H9 (cell line): ENCODE data around the gene SLC36A3. TPM values are rescaled to one million over a fixed set of nuclear protein-coding genes. Genes with fewer than 3 reads are reported as not detected.

ENCODE experiments used
- DNase-seq: peaks from one replicate; pipeline ENCODE4 v3.0.0-alpha.2; 2017
- H2AFZ ChIP-seq: one replicate; pipeline ENCODE4 v1.6.1; 2013; ENCODE audit warnings: mild to moderate bottlenecking, low read length, control low read depth, moderate library complexity
- H2AK5ac ChIP-seq: 2 replicates; pipeline ENCODE4 v1.6.1; 2013; ENCODE audit warnings: low read length, control low read depth, mixed read lengths; ENCODE audit not compliant: insufficient read length
- H2BK120ac ChIP-seq: one replicate; pipeline ENCODE4 v1.6.1; 2013; ENCODE audit warnings: low read depth, mild to moderate bottlenecking, low read length, control low read depth, inconsistent platforms; ENCODE audit not compliant: poor library complexity, severe bottlenecking
- H2BK12ac ChIP-seq: 2 replicates; pipeline ENCODE4 v1.6.1; 2013; ENCODE audit warnings: low read length, control low read depth, mixed read lengths, low read depth; ENCODE audit not compliant: insufficient read length
- H2BK15ac ChIP-seq: 2 replicates; pipeline ENCODE4 v1.6.1; 2013; ENCODE audit warnings: low read depth, low read length, control low read depth
- H2BK20ac ChIP-seq: one replicate; pipeline ENCODE4 v1.6.1; 2013; ENCODE audit warnings: low read depth, mild to moderate bottlenecking, low read length, control low read depth, inconsistent platforms; ENCODE audit not compliant: poor library complexity, severe bottlenecking
- H2BK5ac ChIP-seq: 2 replicates; pipeline ENCODE4 v1.6.1; 2013; ENCODE audit warnings: low read length, control low read depth, mixed read lengths; ENCODE audit not compliant: insufficient read length
- H3K14ac ChIP-seq: 2 replicates; pipeline ENCODE4 v1.6.1; 2013; ENCODE audit warnings: low read length, control low read depth; ENCODE audit not compliant: insufficient read depth
- H3K18ac ChIP-seq: 2 replicates; pipeline ENCODE4 v1.6.1; 2013; ENCODE audit warnings: low read depth, mild to moderate bottlenecking, mixed read lengths, low read length, control low read depth; ENCODE audit not compliant: insufficient read length
- H3K23ac ChIP-seq: 2 replicates; pipeline ENCODE4 v1.6.1; 2013; ENCODE audit warnings: low read length, control low read depth, mixed read lengths, low read depth; ENCODE audit not compliant: insufficient read length
- H3K23me2 ChIP-seq: 2 replicates; pipeline ENCODE4 v1.6.1; 2013; ENCODE audit warnings: low read depth, mild to moderate bottlenecking, mixed read lengths, low read length, control low read depth; ENCODE audit not compliant: insufficient read length, poor library complexity, severe bottlenecking
- H3K27ac ChIP-seq: 2 replicates; pipeline ENCODE4 v1.5.1; 2013; ENCODE audit warnings: low read length, control low read depth, mixed read lengths, low read depth; ENCODE audit not compliant: insufficient read length
- H3K27me3 ChIP-seq: 2 replicates; pipeline ENCODE4 v1.6.1; 2013; ENCODE audit warnings: low read length, control low read depth, inconsistent platforms; ENCODE audit not compliant: insufficient read depth
- H3K4ac ChIP-seq: 2 replicates; pipeline ENCODE4 v1.6.1; 2013; ENCODE audit warnings: low read depth, mild to moderate bottlenecking, control low read depth, inconsistent platforms, low read length, moderate library complexity
- H3K4me1 ChIP-seq: 2 replicates; pipeline ENCODE4 v1.6.1; 2013; ENCODE audit warnings: low read length, control low read depth, inconsistent platforms; ENCODE audit not compliant: insufficient read depth
- H3K4me2 ChIP-seq: 2 replicates; pipeline ENCODE4 v1.6.1; 2013; ENCODE audit warnings: low read length, control low read depth, mixed read lengths; ENCODE audit not compliant: insufficient read length, insufficient read depth
- H3K56ac ChIP-seq: 2 replicates; pipeline ENCODE4 v1.6.1; 2013; ENCODE audit warnings: low read depth, mild to moderate bottlenecking, mixed read lengths, low read length, control low read depth; ENCODE audit not compliant: insufficient read length
- H3K79me1 ChIP-seq: 2 replicates; pipeline ENCODE4 v1.6.1; 2013; ENCODE audit warnings: low read depth, mild to moderate bottlenecking, moderate library complexity, low read length, control low read depth, inconsistent platforms; ENCODE audit not compliant: insufficient read depth, poor library complexity, severe bottlenecking
- H3K79me2 ChIP-seq: 2 replicates; pipeline ENCODE4 v1.6.1; 2013; ENCODE audit warnings: low read length, control low read depth, inconsistent platforms; ENCODE audit not compliant: insufficient read depth
- H3K9ac ChIP-seq: 2 replicates; pipeline ENCODE4 v1.6.1; 2013; ENCODE audit warnings: low read length, control low read depth, mixed read lengths; ENCODE audit not compliant: insufficient read length; ENCODE audit errors: extremely low read depth
- H3K9me3 ChIP-seq: one replicate; pipeline ENCODE4 v1.6.1; 2013; ENCODE audit warnings: low read depth, low read length, inconsistent platforms; ENCODE audit not compliant: control insufficient read depth
- H3T11ph ChIP-seq: one replicate; pipeline ENCODE4 v1.6.1; 2013; ENCODE audit warnings: mild to moderate bottlenecking, low read length, control low read depth, inconsistent platforms
- H4K20me1 ChIP-seq: one replicate; pipeline ENCODE4 v1.6.1; 2013; ENCODE audit not compliant: control insufficient read depth, insufficient read length, insufficient read depth
- H4K5ac ChIP-seq: 2 replicates; pipeline ENCODE4 v1.6.1; 2013; ENCODE audit warnings: low read depth, mild to moderate bottlenecking, mixed read lengths, low read length, control low read depth; ENCODE audit not compliant: insufficient read length
- H4K8ac ChIP-seq: replicated peaks from 2 replicates; pipeline ENCODE4 v1.6.1; 2013; ENCODE audit warnings: low read length, control low read depth, mixed read lengths, low read depth; ENCODE audit not compliant: insufficient read length
- H4K91ac ChIP-seq: 2 replicates; pipeline ENCODE4 v1.6.1; 2013; ENCODE audit warnings: low read depth, mild to moderate bottlenecking, moderate library complexity, mixed read lengths, low read length, control low read depth; ENCODE audit not compliant: insufficient read length
- H3K27ac Mint-ChIP-seq, 3 experiments: 2 replicates in 2 of 3; 3 replicates in 1 of 3; pipeline ENCODE4 v1.8.0; 2020 to 2021; ENCODE audit warnings: mixed read lengths in 3 of 3, mild to moderate bottlenecking in 1 of 3, moderate library complexity in 1 of 3
- H3K27me3 Mint-ChIP-seq: 2 replicates; pipeline ENCODE4 v1.8.0; 2021; ENCODE audit warnings: low read depth, mild to moderate bottlenecking, moderate library complexity, mixed read lengths
- H3K36me3 Mint-ChIP-seq, 3 experiments: 2 replicates in 2 of 3; 3 replicates in 1 of 3; pipeline ENCODE4 v1.8.0; 2020 to 2021; ENCODE audit warnings: low read depth in 3 of 3, mixed read lengths in 3 of 3; ENCODE audit not compliant: insufficient read depth in 1 of 3
- H3K4me1 Mint-ChIP-seq, 2 experiments: 2 replicates each; pipeline ENCODE4 v1.8.0; 2020; ENCODE audit warnings: mixed read lengths in 2 of 2
- H3K4me3 Mint-ChIP-seq, 2 experiments: 2 replicates in 1 of 2; 3 replicates in 1 of 2; pipeline ENCODE4 v1.8.0; 2020 to 2021; ENCODE audit warnings: mild to moderate bottlenecking in 2 of 2, mixed read lengths in 2 of 2, moderate library complexity in 1 of 2
- H3K9me3 Mint-ChIP-seq, 2 experiments: 2 replicates in 1 of 2; 3 replicates in 1 of 2; pipeline ENCODE4 v1.8.0; 2020; ENCODE audit warnings: mild to moderate bottlenecking in 2 of 2, mixed read lengths in 2 of 2, moderate library complexity in 1 of 2
- WGBS: extraction: QIAGEN DNeasy Blood & Tissue Kit; methylation state at CpG from one replicate; pipeline ENCODE4 v1.1.7; 2013; ENCODE audit warnings: missing lambda C conversion rate, low lambda C conversion rate, mixed read lengths; ENCODE audit not compliant: insufficient read length; ENCODE audit errors: extremely low coverage; 5-methylcytosine and 5-hydroxymethylcytosine counted together
- total RNA-seq: library from RNA; stranded (reverse); gene quantifications from 2 replicates; pipeline ENCODE4 v1.2.1, GENCODE V29; 2021
- TF ChIP-seq, protein P1 (sequence below): fragments of 200-600 bp; sonication (generic); conservative IDR thresholded peaks from 3 replicates; pipeline ENCODE4 v1.8.0; 2021; ENCODE audit warnings: antibody characterized with exemption, mild to moderate bottlenecking

Gene SLC36A3
- total RNA-seq, 1 experiment from 2014 or later, result not detected

- peaks cover 6% of the 10 kb centered on the region; the same call in 1 of the 2 replicates for H3K4me1 ChIP-seq
- WGBS, result no CpG with 5 or more reads among the region's 4 CpGs
These were observed 20.3 kb downstream of the SLC36A3 start for GRCh38 chr5:151283120-151283825.

More at GRCh38 chr5:151283120-151283825, 20.3 kb downstream of the SLC36A3 start:
- Histone ChIP-seq H3K27me3 (no peaks in the 10 kb centered on the region), H3K56ac (no peak overlapping the region), H4K5ac (no peak overlapping the region), H3K27ac (no peak overlapping the region), H3K14ac (no peak overlapping the region), H4K20me1 (no peaks in the 10 kb centered on the region), H4K8ac (no peak overlapping the region), H2BK120ac (no peak overlapping the region), H4K91ac (no peak overlapping the region), H3K18ac (no peak overlapping the region), H3K4me2 (no peak overlapping the region), H3K9ac (no peak overlapping the region), H2BK5ac (no peak overlapping the region), H2AK5ac (no peak overlapping the region), H2BK15ac (no peak overlapping the region), H3T11ph (no peak overlapping the region), H3K4ac (no peak overlapping the region), H3K23ac (no peak overlapping the region), H3K23me2 (no peaks in the 10 kb centered on the region), H3K9me3 (no peaks in the 10 kb centered on the region), H2BK12ac (no peak overlapping the region), H2AFZ (no peak overlapping the region), H3K79me2 (no peaks in the 10 kb centered on the region), H2BK20ac (no peak overlapping the region), H3K79me1 (no peaks in the 10 kb centered on the region)
- Mint-ChIP-seq H3K9me3 (no peaks in the 10 kb centered on the region; a peak in 1 of 5 replicates), H3K36me3 (no peaks in the 10 kb centered on the region), H3K27me3 (no peaks in the 10 kb centered on the region; the same call in 1 of the 2 replicates), H3K4me1 (peaks cover 9 to 12% of the 10 kb centered on the region in 2 experiments), H3K27ac (no peak overlapping the region), H3K4me3 (no peak overlapping the region)
- DNase-seq, result no peak
- TF ChIP-seq, protein P1, sequence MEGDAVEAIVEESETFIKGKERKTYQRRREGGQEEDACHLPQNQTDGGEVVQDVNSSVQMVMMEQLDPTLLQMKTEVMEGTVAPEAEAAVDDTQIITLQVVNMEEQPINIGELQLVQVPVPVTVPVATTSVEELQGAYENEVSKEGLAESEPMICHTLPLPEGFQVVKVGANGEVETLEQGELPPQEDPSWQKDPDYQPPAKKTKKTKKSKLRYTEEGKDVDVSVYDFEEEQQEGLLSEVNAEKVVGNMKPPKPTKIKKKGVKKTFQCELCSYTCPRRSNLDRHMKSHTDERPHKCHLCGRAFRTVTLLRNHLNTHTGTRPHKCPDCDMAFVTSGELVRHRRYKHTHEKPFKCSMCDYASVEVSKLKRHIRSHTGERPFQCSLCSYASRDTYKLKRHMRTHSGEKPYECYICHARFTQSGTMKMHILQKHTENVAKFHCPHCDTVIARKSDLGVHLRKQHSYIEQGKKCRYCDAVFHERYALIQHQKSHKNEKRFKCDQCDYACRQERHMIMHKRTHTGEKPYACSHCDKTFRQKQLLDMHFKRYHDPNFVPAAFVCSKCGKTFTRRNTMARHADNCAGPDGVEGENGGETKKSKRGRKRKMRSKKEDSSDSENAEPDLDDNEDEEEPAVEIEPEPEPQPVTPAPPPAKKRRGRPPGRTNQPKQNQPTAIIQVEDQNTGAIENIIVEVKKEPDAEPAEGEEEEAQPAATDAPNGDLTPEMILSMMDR, result no peak
